Vagina (tissue), 2 donors: Measurements from ENCODE around the gene TIMELESS. TPM values are rescaled to one million over a fixed set of nuclear protein-coding genes. Genes with fewer than 3 reads are reported as not detected.

Source experiments
- DNase-seq, 2 donors: peaks; one replicate each; pipeline ENCODE4 v3.0.0-alpha.2; 2017; ENCODE audit errors: extremely low spot score in 2 of 2
- H3K27ac ChIP-seq: fragments of 200-600 bp; sonication (generic); one replicate; pipeline ENCODE4 v1.5.1; 2019
- H3K27me3 ChIP-seq: fragments of 200-600 bp; sonication (generic); one replicate; pipeline ENCODE4 v1.5.1; 2019
- H3K36me3 ChIP-seq, 2 donors: fragments of 200-600 bp; sonication (generic); one replicate each; pipeline ENCODE4 v1.5.1; 2017 to 2019
- H3K4me1 ChIP-seq: fragments of 200-600 bp; sonication (generic); one replicate; pipeline ENCODE4 v1.5.1; 2019
- H3K4me3 ChIP-seq, 2 donors: fragments of 200-600 bp; sonication (generic); 1 replicate in 1 of 2; 2 replicates in 1 of 2; pipeline ENCODE4 v1.5.1; 2016 to 2019
- H3K9me3 ChIP-seq: fragments of 200-600 bp; sonication (generic); one replicate; pipeline ENCODE4 v1.5.1; 2019
- CTCF ChIP-seq, 3 experiments: fragments of 450-650 bp in 2 of 3; fragments of 200-600 bp in 1 of 3; sonication (generic) in 1 of 3; IDR thresholded peaks; one replicate each; pipeline ENCODE4 v1.5.1; 2017 to 2019; ENCODE audit warnings: antibody characterized with exemption in 3 of 3, mild to moderate bottlenecking in 2 of 3, moderate library complexity in 2 of 3
- POLR2A ChIP-seq, 2 donors: fragments of 450-650 bp; IDR thresholded peaks; one replicate each; pipeline ENCODE4 v1.6.1; 2017; ENCODE audit warnings: antibody characterized with exemption in 2 of 2, mild to moderate bottlenecking in 2 of 2, moderate library complexity in 2 of 2
- POLR2AphosphoS5 ChIP-seq, 2 donors: sonication (generic); formaldehyde crosslinking; IDR thresholded peaks; one replicate each; pipeline ENCODE4 v1.9.0; 2017; ENCODE audit warnings: antibody characterized with exemption in 2 of 2, mild to moderate bottlenecking in 2 of 2, low read depth in 1 of 2; ENCODE audit not compliant: insufficient read depth in 1 of 2
- intact Hi-C: fragments of 100-400 bp; cut with DNase I; formaldehyde crosslinking; loops from one replicate; pipeline ENCODE4 v1.15.1; 2023
- total RNA-seq: library from RNA; depleted of rRNA; stranded (reverse); fragments of >200 nt; gene quantifications from one replicate; pipeline ENCODE4 v1.2.3, GENCODE V29; 2016

TIMELESS gene
- total RNA-seq, 1 donor from 2014 or later = 6.1 TPM

DNA sequence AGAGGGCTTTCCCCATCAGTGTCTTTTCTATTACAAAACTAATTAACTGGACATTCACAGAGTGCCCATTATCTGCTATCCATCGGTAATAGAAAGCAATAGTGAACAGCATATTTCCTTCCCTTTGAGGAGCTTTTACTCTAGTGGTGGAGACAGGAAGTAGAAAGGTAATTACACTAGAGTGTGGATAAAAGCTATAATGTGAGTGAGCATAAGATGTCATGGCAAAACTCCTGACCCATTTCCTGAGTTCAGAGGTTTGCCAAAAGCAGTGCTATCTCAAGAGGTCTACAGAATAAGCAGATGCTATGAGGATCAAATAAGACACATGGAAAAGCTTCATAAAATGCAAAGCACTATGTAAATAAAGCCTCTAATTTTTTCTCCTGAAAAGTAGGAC is 24.0 kb downstream of the TIMELESS start:
- no peak for DNase-seq
- Histone ChIP-seq H3K9me3 (no peaks in the 10 kb centered on the region), H3K36me3 (peaks cover 0 to 24% of the 10 kb centered on the region in 2 donors), H3K27ac (no peak overlapping the region), H3K27me3 (no peaks in the 10 kb centered on the region), H3K4me1 (no peaks in the 10 kb centered on the region), H3K4me3 (no peak overlapping the region)
- TF ChIP-seq POLR2AphosphoS5 (IDR thresholded peaks at IDR 0.05; ENCODE audit: insufficient read depth in 1 of 2, low read depth in 1 of 2) (no peak), POLR2A (IDR thresholded peaks at IDR 0.05) (no peak), CTCF (IDR thresholded peaks at IDR 0.05) (no peak)
- intact Hi-C loops = no loop called here

- Histone ChIP-seq H3K36me3 (peaks cover 0 to 30% of the 10 kb centered on the region in 2 donors), H3K4me1 (no peaks in the 10 kb centered on the region), H3K4me3 (no peak overlapping the region), H3K27ac (no peak overlapping the region), H3K9me3 (no peaks in the 10 kb centered on the region), H3K27me3 (no peaks in the 10 kb centered on the region)
- DNase-seq = no peak
- intact Hi-C loops = no loop called here
- no peak for TF ChIP-seq POLR2AphosphoS5 (IDR thresholded peaks at IDR 0.05; ENCODE audit: insufficient read depth in 1 of 2, low read depth in 1 of 2)
- no peak for TF ChIP-seq POLR2A (IDR thresholded peaks at IDR 0.05)
- no peak for TF ChIP-seq CTCF (IDR thresholded peaks at IDR 0.05)
Measured at GRCh38 chr12:56420411-56420810, 28.8 kb downstream of the TIMELESS start.

DNA sequence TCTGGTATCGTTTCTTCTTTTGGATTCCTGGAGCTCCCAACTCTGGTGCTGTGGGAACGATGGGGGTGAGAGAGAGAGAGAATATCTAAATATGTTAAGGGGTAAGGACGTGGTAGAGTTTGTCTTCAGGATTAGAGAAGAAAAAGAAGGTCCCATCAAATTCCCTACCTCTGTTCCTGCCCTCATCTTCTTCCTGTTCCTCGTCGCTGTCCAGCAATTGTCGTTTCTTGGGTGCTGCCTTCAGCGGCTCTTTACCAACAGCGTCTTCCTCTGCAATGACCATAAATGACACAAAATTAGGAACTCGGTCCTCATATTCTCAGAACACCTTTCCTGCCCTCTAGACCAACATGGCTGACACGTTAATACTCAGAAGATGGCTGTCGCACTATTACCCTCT is 31.5 kb downstream of the TIMELESS start:
- H3K4me1 ChIP-seq = no peaks in the 10 kb centered on the region
- H3K27me3 ChIP-seq = no peaks in the 10 kb centered on the region
- H3K36me3 ChIP-seq = peaks cover 0 to 20% of the 10 kb centered on the region in 2 donors
- TF ChIP-seq CTCF (IDR thresholded peaks at IDR 0.05) (no peak), POLR2A (IDR thresholded peaks at IDR 0.05) (no peak), POLR2AphosphoS5 (IDR thresholded peaks at IDR 0.05; ENCODE audit: insufficient read depth in 1 of 2, low read depth in 1 of 2) (no peak)
- DNase-seq = no peak
- H3K27ac ChIP-seq = no peak overlapping the region
- no peaks in the 10 kb centered on the region for H3K9me3 ChIP-seq
- no peak overlapping the region for H3K4me3 ChIP-seq
- intact Hi-C loops = no loop called here

- no peak for DNase-seq
- Histone ChIP-seq H3K27ac (no peak overlapping the region), H3K4me1 (no peaks in the 10 kb centered on the region), H3K4me3 (no peak overlapping the region), H3K9me3 (no peaks in the 10 kb centered on the region), H3K27me3 (no peaks in the 10 kb centered on the region), H3K36me3 (peaks cover 0 to 10% of the 10 kb centered on the region in 2 donors)
- intact Hi-C loops = no loop called here
- TF ChIP-seq POLR2A (IDR thresholded peaks at IDR 0.05) (no peak), CTCF (IDR thresholded peaks at IDR 0.05) (no peak), POLR2AphosphoS5 (IDR thresholded peaks at IDR 0.05; ENCODE audit: insufficient read depth in 1 of 2, low read depth in 1 of 2) (no peak)
Measured at GRCh38 chr12:56414401-56414800, 34.8 kb downstream of the TIMELESS start.

DNA sequence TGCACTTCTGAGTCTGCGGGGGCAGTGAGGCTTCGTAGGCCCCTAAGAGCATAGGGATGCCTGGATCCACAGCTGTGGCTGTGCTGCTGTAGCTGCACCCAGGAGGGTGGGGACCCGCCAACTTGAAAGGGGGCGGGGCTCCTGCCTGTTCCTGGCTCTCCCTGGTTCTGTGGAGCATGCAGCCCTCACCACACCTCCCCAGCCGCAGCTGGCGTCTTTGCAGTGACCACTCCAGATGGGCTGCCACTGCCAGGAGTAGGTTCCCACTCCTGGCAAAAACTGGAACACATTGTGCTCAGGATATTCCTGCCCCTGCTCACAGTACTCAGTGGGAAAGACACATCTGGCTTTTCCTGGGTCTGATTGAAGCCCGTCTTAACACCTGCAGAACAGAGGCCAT is 35.8 kb downstream of the TIMELESS start:
- TF ChIP-seq CTCF (IDR thresholded peaks at IDR 0.05) (no peak), POLR2AphosphoS5 (IDR thresholded peaks at IDR 0.05; ENCODE audit: insufficient read depth in 1 of 2, low read depth in 1 of 2) (no peak), POLR2A (IDR thresholded peaks at IDR 0.05) (no peak)
- peaks cover 0 to 10% of the 10 kb centered on the region in 2 donors for H3K36me3 ChIP-seq
- H3K4me3 ChIP-seq = no peak overlapping the region
- intact Hi-C loops = no loop called here
- H3K9me3 ChIP-seq = no peaks in the 10 kb centered on the region
- no peaks in the 10 kb centered on the region for H3K27me3 ChIP-seq
- DNase-seq = no peak
- H3K27ac ChIP-seq = no peak overlapping the region
- no peaks in the 10 kb centered on the region for H3K4me1 ChIP-seq
